Vagina (tissue), 2 donors: Measurements from ENCODE around the gene ZNF784.

Experiments used
- POLR2A ChIP-seq, 2 donors: fragments of 450-650 bp; IDR thresholded peaks; one replicate each; pipeline ENCODE4 v1.6.1; 2017; ENCODE audit warnings: antibody characterized with exemption in 2 of 2, mild to moderate bottlenecking in 2 of 2, moderate library complexity in 2 of 2
- TF ChIP-seq, protein P1 (sequence below), 3 experiments: fragments of 450-650 bp in 2 of 3; fragments of 200-600 bp in 1 of 3; sonication (generic) in 1 of 3; IDR thresholded peaks; one replicate each; pipeline ENCODE4 v1.5.1; 2017 to 2019; ENCODE audit warnings: antibody characterized with exemption in 3 of 3, mild to moderate bottlenecking in 2 of 3, moderate library complexity in 2 of 3

DNA sequence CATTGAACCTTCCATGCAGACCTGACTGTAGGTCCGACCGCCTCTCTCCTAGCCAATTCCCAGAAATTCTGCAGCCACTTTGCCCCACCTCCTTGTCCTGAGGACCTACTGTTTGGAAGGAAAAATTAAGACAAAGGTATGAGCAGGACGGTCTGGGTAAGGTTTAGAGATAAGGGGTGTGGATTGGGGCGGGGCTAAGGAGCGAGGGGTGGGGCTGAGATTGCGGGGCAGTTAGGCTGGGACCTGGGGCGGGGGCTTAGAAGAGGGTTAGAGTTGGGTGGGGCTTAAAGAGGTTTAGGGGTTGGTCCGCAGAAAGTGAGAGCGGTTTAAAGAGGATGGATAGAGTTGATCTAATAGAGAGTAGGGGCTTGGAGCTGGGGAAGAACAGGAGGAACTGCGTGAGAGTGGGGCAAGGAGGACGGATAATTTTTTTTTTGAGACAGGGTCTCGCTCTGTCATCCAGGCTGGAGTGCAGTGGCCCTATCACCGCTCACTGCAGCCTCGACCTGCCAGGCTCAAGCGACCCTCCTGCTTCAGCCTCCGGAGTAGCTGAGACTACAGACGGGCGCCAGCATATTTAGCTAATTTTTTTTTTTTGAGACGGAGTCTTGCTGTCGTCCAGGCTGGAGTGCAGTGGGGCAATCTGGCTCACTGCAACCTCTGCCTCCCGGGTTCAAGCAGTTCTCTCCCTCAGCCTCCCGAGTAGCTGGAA, 20.6 kb downstream of the ZNF784 start:
- TF ChIP-seq, protein P1, sequence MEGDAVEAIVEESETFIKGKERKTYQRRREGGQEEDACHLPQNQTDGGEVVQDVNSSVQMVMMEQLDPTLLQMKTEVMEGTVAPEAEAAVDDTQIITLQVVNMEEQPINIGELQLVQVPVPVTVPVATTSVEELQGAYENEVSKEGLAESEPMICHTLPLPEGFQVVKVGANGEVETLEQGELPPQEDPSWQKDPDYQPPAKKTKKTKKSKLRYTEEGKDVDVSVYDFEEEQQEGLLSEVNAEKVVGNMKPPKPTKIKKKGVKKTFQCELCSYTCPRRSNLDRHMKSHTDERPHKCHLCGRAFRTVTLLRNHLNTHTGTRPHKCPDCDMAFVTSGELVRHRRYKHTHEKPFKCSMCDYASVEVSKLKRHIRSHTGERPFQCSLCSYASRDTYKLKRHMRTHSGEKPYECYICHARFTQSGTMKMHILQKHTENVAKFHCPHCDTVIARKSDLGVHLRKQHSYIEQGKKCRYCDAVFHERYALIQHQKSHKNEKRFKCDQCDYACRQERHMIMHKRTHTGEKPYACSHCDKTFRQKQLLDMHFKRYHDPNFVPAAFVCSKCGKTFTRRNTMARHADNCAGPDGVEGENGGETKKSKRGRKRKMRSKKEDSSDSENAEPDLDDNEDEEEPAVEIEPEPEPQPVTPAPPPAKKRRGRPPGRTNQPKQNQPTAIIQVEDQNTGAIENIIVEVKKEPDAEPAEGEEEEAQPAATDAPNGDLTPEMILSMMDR (IDR thresholded peaks at IDR 0.05), result no peak
- no peak for TF ChIP-seq POLR2A (IDR thresholded peaks at IDR 0.05)
